IMR-90 (cell line): ENCODE measurements around the gene GNPTG. TPM values are rescaled to one million over a fixed set of nuclear protein-coding genes. Genes with fewer than 3 reads are reported as not detected.

ENCODE experiments used
- ATAC-seq: fragments of 200-7000 bp; cut with Tn5 transposase; 2 replicates; pipeline ENCODE4 v1.9.1; 2020; ENCODE audit warnings: low read depth, mild to moderate bottlenecking, moderate library complexity
- BruUV-seq: library from RNA; stranded (reverse); fragments of 400-500 nt; replicated peaks from 2 replicates; lab custom pipeline; 2021; lab: Mats Ljungman, UMichigan
- CTCF ChIA-PET: fragments of 300-600 bp; formaldehyde crosslinking; extraction: SDS; loops from one replicate; lab custom pipeline; 2021; ENCODE audit warnings: antibody characterized with exemption; lab: Yijun Ruan, JAX
- POLR2A ChIA-PET: fragments of 300-600 bp; sonication (Branson Sonifier 250); formaldehyde crosslinking; loops from one replicate; lab custom pipeline; 2022; ENCODE audit warnings: antibody characterized with exemption; ENCODE audit not compliant: unreplicated experiment; lab: Charles Lee
- DNase-seq: peaks from one replicate; pipeline ENCODE4 v3.0.0; 2013
- H2AFZ ChIP-seq: replicated peaks from 2 replicates; pipeline ENCODE3; 2013; ENCODE audit warnings: low read length, mild to moderate bottlenecking; ENCODE audit not compliant: poor library complexity
- H2AK5ac ChIP-seq: 2 replicates; pipeline ENCODE4 v1.6.1; 2013; ENCODE audit warnings: low read depth, low read length, inconsistent platforms
- H2AK9ac ChIP-seq: replicated peaks from 2 replicates; pipeline ENCODE3; 2013; ENCODE audit warnings: mild to moderate bottlenecking, low read depth, low read length, moderate library complexity; ENCODE audit not compliant: poor library complexity
- H2BK120ac ChIP-seq: 2 replicates; pipeline ENCODE4 v1.6.1; 2013; ENCODE audit warnings: low read depth, low read length, inconsistent platforms
- H2BK15ac ChIP-seq: 3 replicates; pipeline ENCODE4 v1.6.1; 2013; ENCODE audit warnings: low read depth, low read length, inconsistent platforms
- H2BK20ac ChIP-seq: 2 replicates; pipeline ENCODE4 v1.6.1; 2013; ENCODE audit warnings: low read depth, mild to moderate bottlenecking, inconsistent platforms, low read length, moderate library complexity
- H2BK5ac ChIP-seq: 2 replicates; pipeline ENCODE4 v1.6.1; 2013; ENCODE audit warnings: mild to moderate bottlenecking, low read depth, low read length, inconsistent platforms; ENCODE audit not compliant: poor library complexity, severe bottlenecking
- H3K14ac ChIP-seq: replicated peaks from 2 replicates; pipeline ENCODE4 v1.6.1; 2013; ENCODE audit warnings: low read depth, low read length, inconsistent platforms
- H3K18ac ChIP-seq: 2 replicates; pipeline ENCODE4 v1.6.1; 2013; ENCODE audit warnings: low read depth, low read length, control low read depth
- H3K23ac ChIP-seq: 2 replicates; pipeline ENCODE4 v1.6.1; 2013; ENCODE audit warnings: low read depth, low read length, inconsistent platforms
- H3K27ac ChIP-seq: 2 replicates; pipeline ENCODE4 v1.5.1; 2013; ENCODE audit warnings: mild to moderate bottlenecking, control low read depth, low read length; ENCODE audit not compliant: insufficient read depth
- H3K27me3 ChIP-seq: 2 replicates; pipeline ENCODE4 v1.6.1; 2013; ENCODE audit warnings: low read length; ENCODE audit not compliant: control insufficient read depth, insufficient read depth
- H3K36me3 ChIP-seq: 2 replicates; pipeline ENCODE4 v1.6.1; 2013; ENCODE audit warnings: low read length, mixed read lengths; ENCODE audit not compliant: control insufficient read depth, insufficient read depth
- H3K4ac ChIP-seq: 2 replicates; pipeline ENCODE4 v1.6.1; 2013; ENCODE audit warnings: low read depth, low read length, inconsistent platforms
- H3K4me1 ChIP-seq: 2 replicates; pipeline ENCODE4 v1.6.1; 2013; ENCODE audit warnings: low read length, mixed read lengths; ENCODE audit not compliant: control insufficient read depth, insufficient read depth
- H3K4me2 ChIP-seq: 2 replicates; pipeline ENCODE4 v1.6.1; 2013; ENCODE audit warnings: low read depth, mild to moderate bottlenecking, control low read depth, low read length, moderate library complexity
- H3K4me3 ChIP-seq: 2 replicates; pipeline ENCODE4 v1.5.1; 2013; ENCODE audit warnings: low read depth, mild to moderate bottlenecking, control low read depth, low read length, moderate library complexity; ENCODE audit not compliant: insufficient read depth
- H3K56ac ChIP-seq: 2 replicates; pipeline ENCODE4 v1.6.1; 2013; ENCODE audit warnings: low read length, inconsistent platforms; ENCODE audit not compliant: insufficient read depth; ENCODE audit errors: extremely low read depth
- H3K79me1 ChIP-seq, 2 experiments: 2 replicates each; pipeline ENCODE4 v1.6.1; 2013; ENCODE audit warnings: low read length in 2 of 2, inconsistent platforms in 1 of 2, low read depth in 1 of 2
- H3K9ac ChIP-seq: 2 replicates; pipeline ENCODE4 v1.6.1; 2013; ENCODE audit warnings: low read depth, low read length, control low read depth
- H3K9me1 ChIP-seq: 2 replicates; pipeline ENCODE4 v1.6.1; 2013; ENCODE audit warnings: low read length, inconsistent platforms; ENCODE audit not compliant: insufficient read depth
- H3K9me3 ChIP-seq: 2 replicates; pipeline ENCODE4 v1.6.1; 2013; ENCODE audit warnings: low read length; ENCODE audit not compliant: control insufficient read depth, insufficient read depth
- H4K20me1 ChIP-seq: 2 replicates; pipeline ENCODE4 v1.6.1; 2013; ENCODE audit warnings: low read length, inconsistent platforms; ENCODE audit not compliant: insufficient read depth
- H4K5ac ChIP-seq: 2 replicates; pipeline ENCODE4 v1.6.1; 2013; ENCODE audit warnings: mild to moderate bottlenecking, low read depth, low read length, control low read depth
- H4K8ac ChIP-seq, 2 experiments: 2 replicates each; pipeline ENCODE4 v1.6.1; 2013; ENCODE audit warnings: low read depth in 2 of 2, low read length in 2 of 2, control low read depth in 1 of 2, inconsistent platforms in 1 of 2
- H4K91ac ChIP-seq: 2 replicates; pipeline ENCODE4 v1.6.1; 2013; ENCODE audit warnings: low read depth, low read length, inconsistent platforms; ENCODE audit not compliant: insufficient read depth
- BHLHE40 ChIP-seq: fragments of 150-350 bp; IDR thresholded peaks from 2 replicates; pipeline ENCODE4 v1.6.1; 2016; ENCODE audit warnings: mild to moderate bottlenecking, low read depth, low read length
- CEBPB ChIP-seq: IDR thresholded peaks from 2 replicates; pipeline ENCODE4 v1.6.1; 2012; ENCODE audit warnings: low read depth, low read length, improper control_type of control experiment
- MAZ ChIP-seq: IDR thresholded peaks from 2 replicates; pipeline ENCODE4 v1.6.1; 2012; ENCODE audit warnings: low read depth, mild to moderate bottlenecking, low read length, improper control_type of control experiment, moderate library complexity, borderline replicate concordance
- MXI1 ChIP-seq: IDR thresholded peaks from 2 replicates; pipeline ENCODE4 v1.6.1; 2012; ENCODE audit warnings: low read depth, mild to moderate bottlenecking, low read length, moderate library complexity, borderline replicate concordance
- NFE2L2 ChIP-seq: fragments of 150-350 bp; IDR thresholded peaks from 2 replicates; pipeline ENCODE4 v1.6.1; 2016; ENCODE audit warnings: low read depth, mild to moderate bottlenecking, low read length
- RCOR1 ChIP-seq: IDR thresholded peaks from 2 replicates; pipeline ENCODE4 v1.6.1; 2012; ENCODE audit warnings: mild to moderate bottlenecking, low read length, improper control_type of control experiment; ENCODE audit not compliant: insufficient replicate concordance
- RFX5 ChIP-seq: IDR thresholded peaks from 2 replicates; pipeline ENCODE4 v1.8.0; 2012; ENCODE audit warnings: low read depth, mild to moderate bottlenecking, low read length, moderate library complexity
- WGBS, 2 experiments: methylation state at CpG; one replicate each; pipeline versions ENCODE4 v1.1.5 to v1.1.7; 2013; ENCODE audit warnings: missing lambda C conversion rate in 2 of 2; ENCODE audit not compliant: insufficient read length in 1 of 2; ENCODE audit errors: extremely low coverage in 2 of 2; 5-methylcytosine and 5-hydroxymethylcytosine counted together
- dilution Hi-C: fragments of 300-500 bp; cut with HindIII; formaldehyde crosslinking; loops from one replicate; pipeline ENCODE4 v1.14.3; 2018; ENCODE audit warnings: low sequenced_read_pairs; ENCODE audit not compliant: unreplicated experiment
- in situ Hi-C: fragments of 300-500 bp; cut with MboI; formaldehyde crosslinking; loops from 3 replicates; pipeline ENCODE4 v1.14.3; 2019; ENCODE audit warnings: low sequenced_read_pairs, inconsistent platforms, mixed read lengths
- intact Hi-C: fragments of 100-400 bp; cut with micrococcal nuclease; formaldehyde crosslinking; loops from 2 replicates; pipeline ENCODE4 v1.10.0; 2022
- polyA plus RNA-seq, 3 experiments: library from polyadenylated mRNA; depleted of rRNA; stranded (reverse); fragments of >200 nt; gene quantifications; 2 replicates each; pipeline ENCODE4 v1.2.3, GENCODE V29; 2012; ENCODE audit warnings: low replicate concordance in 1 of 3
- total RNA-seq: library from RNA; depleted of rRNA; stranded (reverse); fragments of >200 nt; gene quantifications from 2 replicates; pipeline ENCODE4 v1.2.3, GENCODE V29; 2012
- TF ChIP-seq, protein P1 (sequence below): conservative IDR thresholded peaks from 2 replicates; pipeline ENCODE4 v1.5.1; 2012; ENCODE audit warnings: mild to moderate bottlenecking, low read depth, low read length, improper control_type of control experiment
- TF ChIP-seq, protein P2 (sequence below): fragments of 150-350 bp; IDR thresholded peaks from 2 replicates; pipeline ENCODE4 v1.6.1; 2017; ENCODE audit warnings: mild to moderate bottlenecking, antibody characterized with exemption, low read length, low read depth

The GNPTG gene
- total and polyA plus RNA-seq, 2 of the 4 experiments (the other 2 are of a cell fraction) = 14.9 to 70.8 TPM

DNA sequence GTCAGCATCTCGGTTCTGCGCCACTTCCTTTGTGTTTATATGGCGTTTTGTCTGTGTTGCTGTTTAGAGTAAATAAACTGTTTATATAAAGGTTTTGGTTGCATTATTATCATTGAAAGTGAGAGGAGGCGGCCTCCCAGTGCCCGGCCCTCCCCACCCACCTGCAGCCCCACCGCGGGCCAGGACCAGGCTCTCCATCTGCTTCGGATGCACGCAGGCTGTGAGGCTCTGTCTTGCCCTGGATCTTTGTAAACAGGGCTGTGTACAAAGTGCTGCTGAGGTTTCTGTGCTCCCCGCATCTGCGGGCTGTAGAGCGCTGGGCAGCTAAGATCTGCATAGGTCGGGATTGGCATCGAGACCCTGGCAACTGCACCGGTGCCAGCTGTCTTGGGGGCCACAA, 26.5 kb upstream of the GNPTG start:
- Histone ChIP-seq H3K4ac (no peak overlapping the region), H3K27ac (no peak overlapping the region), H2BK5ac (no peak overlapping the region), H2AFZ (no peak overlapping the region), H2BK20ac (no peak overlapping the region), H3K18ac (no peak overlapping the region), H4K91ac (no peak overlapping the region), H3K36me3 (peaks cover 44% of the 10 kb centered on the region), H4K5ac (no peak overlapping the region), H2AK9ac (no peak overlapping the region), H4K20me1 (peaks cover 30% of the 10 kb centered on the region), H3K79me1 (peaks cover 0 to 11% of the 10 kb centered on the region in 2 experiments; a peak in 2 of 4 replicates), H3K14ac (no peak overlapping the region), H3K27me3 (no peaks in the 10 kb centered on the region), H2AK5ac (no peak overlapping the region), H3K4me3 (no peak overlapping the region), H3K9me1 (no peaks in the 10 kb centered on the region), H3K4me2 (no peak overlapping the region), H4K8ac (no peak overlapping the region), H3K9me3 (no peaks in the 10 kb centered on the region), H2BK120ac (no peak overlapping the region), H3K23ac (no peak overlapping the region), H3K4me1 (no peaks in the 10 kb centered on the region), H2BK15ac (no peak overlapping the region), H3K56ac (no peak overlapping the region), H3K9ac (no peak overlapping the region)
- DNase-seq (no peak), ATAC-seq (no peak)
- TF ChIP-seq NFE2L2 (no peak), MXI1 (no peak), RCOR1 (no peak), CEBPB (no peak), MAZ (no peak), RFX5 (no peak), BHLHE40 (no peak)
- TF ChIP-seq, protein P1, sequence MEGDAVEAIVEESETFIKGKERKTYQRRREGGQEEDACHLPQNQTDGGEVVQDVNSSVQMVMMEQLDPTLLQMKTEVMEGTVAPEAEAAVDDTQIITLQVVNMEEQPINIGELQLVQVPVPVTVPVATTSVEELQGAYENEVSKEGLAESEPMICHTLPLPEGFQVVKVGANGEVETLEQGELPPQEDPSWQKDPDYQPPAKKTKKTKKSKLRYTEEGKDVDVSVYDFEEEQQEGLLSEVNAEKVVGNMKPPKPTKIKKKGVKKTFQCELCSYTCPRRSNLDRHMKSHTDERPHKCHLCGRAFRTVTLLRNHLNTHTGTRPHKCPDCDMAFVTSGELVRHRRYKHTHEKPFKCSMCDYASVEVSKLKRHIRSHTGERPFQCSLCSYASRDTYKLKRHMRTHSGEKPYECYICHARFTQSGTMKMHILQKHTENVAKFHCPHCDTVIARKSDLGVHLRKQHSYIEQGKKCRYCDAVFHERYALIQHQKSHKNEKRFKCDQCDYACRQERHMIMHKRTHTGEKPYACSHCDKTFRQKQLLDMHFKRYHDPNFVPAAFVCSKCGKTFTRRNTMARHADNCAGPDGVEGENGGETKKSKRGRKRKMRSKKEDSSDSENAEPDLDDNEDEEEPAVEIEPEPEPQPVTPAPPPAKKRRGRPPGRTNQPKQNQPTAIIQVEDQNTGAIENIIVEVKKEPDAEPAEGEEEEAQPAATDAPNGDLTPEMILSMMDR = no peak
- TF ChIP-seq, protein P2, sequence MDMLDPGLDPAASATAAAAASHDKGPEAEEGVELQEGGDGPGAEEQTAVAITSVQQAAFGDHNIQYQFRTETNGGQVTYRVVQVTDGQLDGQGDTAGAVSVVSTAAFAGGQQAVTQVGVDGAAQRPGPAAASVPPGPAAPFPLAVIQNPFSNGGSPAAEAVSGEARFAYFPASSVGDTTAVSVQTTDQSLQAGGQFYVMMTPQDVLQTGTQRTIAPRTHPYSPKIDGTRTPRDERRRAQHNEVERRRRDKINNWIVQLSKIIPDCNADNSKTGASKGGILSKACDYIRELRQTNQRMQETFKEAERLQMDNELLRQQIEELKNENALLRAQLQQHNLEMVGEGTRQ = no peak
- intact Hi-C loops = no loop called here
- no TSS peak for BruUV-seq
- in situ Hi-C loops = no loop called here
- ChIA-PET CTCF (no interaction called here), POLR2A (no interaction called here)
- dilution Hi-C loops = no loop called here
- WGBS, 2 experiments = 89% methylated on average over 4 of the region's 15 CpGs; no CpG with 5 or more reads in 1 of the 2 experiments
